ENCODE measurements around the gene VTN.

VTN gene

GRCh38 chr17:28407130-28407973, 37.2 kb upstream of the VTN start:
- TF ChIP-seq CTCF (IDR thresholded peaks at IDR 0.05; ENCODE audit: insufficient read depth, low read length, poor library complexity, severe bottlenecking) (no peak), EZH2phosphoT487 (conservative IDR thresholded peaks at IDR 0.05; ENCODE audit: low read length) (no peak)
- Histone ChIP-seq H2AFZ (ENCODE audit: low read depth, low read length, severe bottlenecking) (no peak overlapping the region), H3K27ac (ENCODE audit: low read depth, low read length) (no peak overlapping the region), H3K79me2 (ENCODE audit: insufficient read depth, low read length) (no peaks in the 10 kb centered on the region), H3K36me3 (ENCODE audit: low read length) (no peaks in the 10 kb centered on the region), H3K9ac (ENCODE audit: low read length) (no peak overlapping the region), H3K9me2 (replicated peaks; ENCODE audit: insufficient read depth, low read length) (no peaks in the 10 kb centered on the region), H3K9me3 (ENCODE audit: insufficient read depth, low read length) (no peaks in the 10 kb centered on the region), H4K20me1 (ENCODE audit: low read depth, low read length) (no peaks in the 10 kb centered on the region), H3K4me3 (ENCODE audit: insufficient read depth, low read length, poor library complexity, severe bottlenecking) (no peak overlapping the region), H3K4me2 (ENCODE audit: low read depth, low read length, poor library complexity, severe bottlenecking) (no peak overlapping the region), H3K27me3 (ENCODE audit: low read length) (no peaks in the 10 kb centered on the region), H3F3A (ENCODE audit: insufficient read depth) (no peaks in the 10 kb centered on the region)

- Histone ChIP-seq H3K9me2 (replicated peaks; ENCODE audit: insufficient read depth, low read length) (no peaks in the 10 kb centered on the region), H3K9ac (ENCODE audit: low read length) (peak overlapping the region; percentile 77), H3K4me3 (ENCODE audit: insufficient read depth, low read length, poor library complexity, severe bottlenecking) (peak overlapping the region; percentile 62), H3F3A (ENCODE audit: insufficient read depth) (no peaks in the 10 kb centered on the region), H3K27me3 (ENCODE audit: low read length) (no peaks in the 10 kb centered on the region), H4K20me1 (ENCODE audit: low read depth, low read length) (no peaks in the 10 kb centered on the region), H3K36me3 (ENCODE audit: low read length) (no peaks in the 10 kb centered on the region), H3K4me2 (ENCODE audit: low read depth, low read length, poor library complexity, severe bottlenecking) (peak overlapping the region; percentile 63), H3K79me2 (ENCODE audit: insufficient read depth, low read length) (no peaks in the 10 kb centered on the region), H3K27ac (ENCODE audit: low read depth, low read length) (no peak overlapping the region), H2AFZ (ENCODE audit: low read depth, low read length, severe bottlenecking) (peak overlapping the region; percentile 92), H3K9me3 (ENCODE audit: insufficient read depth, low read length) (no peaks in the 10 kb centered on the region)
- TF ChIP-seq EZH2phosphoT487 (conservative IDR thresholded peaks at IDR 0.05; ENCODE audit: low read length), result no peak
Observed at GRCh38 chr17:28406473-28406814, 36.3 kb upstream of the VTN start.

- Histone ChIP-seq H3K27me3 (ENCODE audit: low read length) (no peaks in the 10 kb centered on the region), H4K20me1 (ENCODE audit: low read depth, low read length) (no peaks in the 10 kb centered on the region), H2AFZ (ENCODE audit: low read depth, low read length, severe bottlenecking) (peak within 1 kb of the TSS; percentile 92), H3K27ac (ENCODE audit: low read depth, low read length) (no peak within 1 kb of the TSS), H3K9me3 (ENCODE audit: insufficient read depth, low read length) (no peaks in the 10 kb centered on the region), H3K4me3 (ENCODE audit: insufficient read depth, low read length, poor library complexity, severe bottlenecking) (peak within 1 kb of the TSS; percentile 62), H3K9me2 (replicated peaks; ENCODE audit: insufficient read depth, low read length) (no peaks in the 10 kb centered on the region), H3K36me3 (ENCODE audit: low read length) (no peaks in the 10 kb centered on the region), H3K4me2 (ENCODE audit: low read depth, low read length, poor library complexity, severe bottlenecking) (peak within 1 kb of the TSS; percentile 63), H3K9ac (ENCODE audit: low read length) (peak within 1 kb of the TSS; percentile 77), H3K79me2 (ENCODE audit: insufficient read depth, low read length) (no peaks in the 10 kb centered on the region), H3F3A (ENCODE audit: insufficient read depth) (no peaks in the 10 kb centered on the region)
- no peak for TF ChIP-seq CTCF (IDR thresholded peaks at IDR 0.05; ENCODE audit: insufficient read depth, low read length, poor library complexity, severe bottlenecking)
- no peak for TF ChIP-seq EZH2phosphoT487 (conservative IDR thresholded peaks at IDR 0.05; ENCODE audit: low read length)
Observed at GRCh38 chr17:28405632-28406472, 35.7 kb upstream of the VTN start, which contains the start of gene SLC46A1. Gene SLC46A1, minus strand, starts transcription at chr17:28406212. Its CDS starts 98 bp downstream, at chr17:28406114.
